ENCODE results near the gene SLC9A5. TPM values are rescaled to one million over a fixed set of nuclear protein-coding genes. Genes with fewer than 3 reads are reported as not detected.

The SLC9A5 gene
- total and polyA plus RNA-seq, 4 donors = 0.05 to 0.25 (median 0.09) TPM; not detected in 1

- H3K9ac ChIP-seq (ENCODE audit: low read depth in 1 of 2, low read length in 2 of 2) = no peak overlapping the region
- H3K4me3 ChIP-seq (ENCODE audit: low read depth in 1 of 3, low read length in 3 of 3) = no peak overlapping the region
- no peaks in the 10 kb centered on the region for H3K36me3 ChIP-seq (ENCODE audit: control insufficient read depth in 4 of 4, insufficient read depth in 3 of 4, low read depth in 1 of 4, low read length in 3 of 4)
- H3K27ac ChIP-seq (ENCODE audit: low read depth in 1 of 2, low read length in 2 of 2) = no peak overlapping the region
- TF ChIP-seq RAD21 (IDR thresholded peaks at IDR 0.05) (no peak), YY1 (IDR thresholded peaks at IDR 0.05) (no peak), HNF4G (IDR thresholded peaks at IDR 0.05) (no peak), FOXA2 (IDR thresholded peaks at IDR 0.05) (no peak)
- H3K9me3 ChIP-seq (ENCODE audit: control insufficient read depth in 4 of 4, low read length in 3 of 4) = no peaks in the 10 kb centered on the region
- no peaks in the 10 kb centered on the region for H3K4me1 ChIP-seq (ENCODE audit: control insufficient read depth in 4 of 4, insufficient read depth in 4 of 4, low read length in 3 of 4)
- DNase-seq (ENCODE audit: low spot score) = no peak
- H3K27me3 ChIP-seq (ENCODE audit: control insufficient read depth in 4 of 4, insufficient read depth in 4 of 4, low read length in 3 of 4) = no peaks in the 10 kb centered on the region
Observed at GRCh38 chr16:67312719-67313118, 63.9 kb downstream of the SLC9A5 start.

GRCh38 chr16:67317853-67318252 is 69.1 kb downstream of the SLC9A5 start:
- Histone ChIP-seq H3K9me3 (ENCODE audit: control insufficient read depth in 4 of 4, low read length in 3 of 4) (no peaks in the 10 kb centered on the region), H3K27ac (ENCODE audit: low read depth in 1 of 2, low read length in 2 of 2) (no peak overlapping the region), H3K4me1 (ENCODE audit: control insufficient read depth in 4 of 4, insufficient read depth in 4 of 4, low read length in 3 of 4) (no peaks in the 10 kb centered on the region), H3K4me3 (ENCODE audit: low read depth in 1 of 3, low read length in 3 of 3) (no peak overlapping the region), H3K36me3 (ENCODE audit: control insufficient read depth in 4 of 4, insufficient read depth in 3 of 4, low read depth in 1 of 4, low read length in 3 of 4) (no peaks in the 10 kb centered on the region), H3K27me3 (ENCODE audit: control insufficient read depth in 4 of 4, insufficient read depth in 4 of 4, low read length in 3 of 4) (no peaks in the 10 kb centered on the region), H3K9ac (ENCODE audit: low read depth in 1 of 2, low read length in 2 of 2) (no peak overlapping the region)
- no peak for DNase-seq (ENCODE audit: low spot score)
- TF ChIP-seq CTCF (IDR thresholded peaks at IDR 0.05; ENCODE audit: low read depth, low read length, missing input control) (no peak), FOXA1 (IDR thresholded peaks at IDR 0.05) (no peak), ATF3 (IDR thresholded peaks at IDR 0.05) (no peak), HNF4A (conservative IDR thresholded peaks at IDR 0.05) (no peak), SP1 (IDR thresholded peaks at IDR 0.05) (no peak)

Small RNA genes lying within 50 kb of the gene (small RNA-seq; reads per million reads assigned to genes)
- gene MIR328 = 2.3 reads per million, percentile 88 among the genes with 10 or more reads in this experiment

Other genes starting within 250 kb of the SLC9A5 start
- gene CBFB, start 219.8 kb upstream of the SLC9A5 start, total RNA-seq = 10 to 100 TPM; 14.4 to 19.3 TPM
- gene CBFB, start 219.8 kb upstream of the SLC9A5 start, polyA plus RNA-seq = 1 to 10 TPM; 6.8 to 8.0 TPM
- gene PHAF1, start 139.0 kb upstream of the SLC9A5 start, total RNA-seq = 10 to 100 TPM; 29.1 to 42.4 TPM
- 10 to 100 TPM; 26.6 to 27.7 TPM for gene PHAF1, start 139.0 kb upstream of the SLC9A5 start, polyA plus RNA-seq
- gene B3GNT9, start 98.0 kb upstream of the SLC9A5 start, total RNA-seq = 1 to 10 TPM; 1.2 to 2.3 TPM
- gene B3GNT9, start 98.0 kb upstream of the SLC9A5 start, polyA plus RNA-seq = 1 to 10 TPM in 1 of 2 donors, under 1 TPM in 1; 0.43 to 1.6 TPM
- gene TRADD, start 89.1 kb upstream of the SLC9A5 start, total RNA-seq = 10 to 100 TPM in 1 of 2 donors, 1 to 10 TPM in 1; 5.7 to 10.5 TPM
- gene TRADD, start 89.1 kb upstream of the SLC9A5 start, polyA plus RNA-seq = 10 to 100 TPM in 1 of 2 donors, 1 to 10 TPM in 1; 9.7 to 10.8 TPM
- gene FBXL8, start 89.0 kb upstream of the SLC9A5 start, total RNA-seq = 1 to 10 TPM; 1.4 to 9.2 TPM
- 1 to 10 TPM; 6.1 to 6.2 TPM for gene FBXL8, start 89.0 kb upstream of the SLC9A5 start, polyA plus RNA-seq
- gene HSF4, start 84.2 kb upstream of the SLC9A5 start, total RNA-seq = 1 to 10 TPM in 1 of 2 donors, under 1 TPM in 1; 0.42 to 5.1 TPM
- 1 to 10 TPM; 3.8 to 4.9 TPM for gene HSF4, start 84.2 kb upstream of the SLC9A5 start, polyA plus RNA-seq
- 1 to 10 TPM; 3.0 to 9.9 TPM for gene NOL3, start 78.4 kb upstream of the SLC9A5 start, total RNA-seq
- 10 to 100 TPM; 11.4 to 18.0 TPM for gene NOL3, start 78.4 kb upstream of the SLC9A5 start, polyA plus RNA-seq
- 1 to 10 TPM; 2.7 to 4.8 TPM for gene MATCAP1, start 65.0 kb upstream of the SLC9A5 start, total RNA-seq
- 1 to 10 TPM; 1.5 to 3.8 TPM for gene MATCAP1, start 65.0 kb upstream of the SLC9A5 start, polyA plus RNA-seq
- gene EXOC3L1, start 58.8 kb upstream of the SLC9A5 start, total RNA-seq = 1 to 10 TPM; 2.2 to 3.3 TPM
- 1 to 10 TPM; 1.1 to 3.7 TPM for gene EXOC3L1, start 58.8 kb upstream of the SLC9A5 start, polyA plus RNA-seq
- gene E2F4, start 56.8 kb upstream of the SLC9A5 start, total RNA-seq = 100 to 1,000 TPM in 1 of 2 donors, 10 to 100 TPM in 1; 39.2 to 107 TPM
- 10 to 100 TPM; 18.1 to 20.7 TPM for gene E2F4, start 56.8 kb upstream of the SLC9A5 start, polyA plus RNA-seq
- gene ELMO3, start 49.8 kb upstream of the SLC9A5 start, total RNA-seq = 1 to 10 TPM; 3.8 TPM
- gene ELMO3, start 49.8 kb upstream of the SLC9A5 start, polyA plus RNA-seq = 1 to 10 TPM; 1.7 to 2.5 TPM
- gene TMEM208, start 21.8 kb upstream of the SLC9A5 start, total RNA-seq = 10 to 100 TPM; 22.3 to 42.2 TPM
- gene TMEM208, start 21.8 kb upstream of the SLC9A5 start, polyA plus RNA-seq = 100 to 1,000 TPM in 1 of 2 donors, 10 to 100 TPM in 1; 98.2 to 140 TPM
- gene FHOD1, start 1.5 kb upstream of the SLC9A5 start, total RNA-seq = 1 to 10 TPM; 5.4 to 6.4 TPM
- 1 to 10 TPM; 2.2 to 2.9 TPM for gene FHOD1, start 1.5 kb upstream of the SLC9A5 start, polyA plus RNA-seq
- 1 to 10 TPM; 1.1 to 2.6 TPM for gene PLEKHG4, start 30.6 kb downstream of the SLC9A5 start, total RNA-seq
- under 1 TPM; 0.21 to 0.28 TPM for gene PLEKHG4, start 30.6 kb downstream of the SLC9A5 start, polyA plus RNA-seq
- gene KCTD19, start 77.8 kb downstream of the SLC9A5 start, total RNA-seq = under 1 TPM in 1 of 2 donors, not detected in 1; 0.28 TPM
- gene KCTD19, start 77.8 kb downstream of the SLC9A5 start, polyA plus RNA-seq = not detected
- under 1 TPM in 1 of 2 donors, not detected in 1; 0.08 TPM for gene LRRC36, start 77.8 kb downstream of the SLC9A5 start, total RNA-seq
- gene LRRC36, start 77.8 kb downstream of the SLC9A5 start, polyA plus RNA-seq = not detected
- gene TPPP3, start 144.5 kb downstream of the SLC9A5 start, total RNA-seq = under 1 TPM; 0.28 to 0.84 TPM
- under 1 TPM; 0.35 to 0.75 TPM for gene TPPP3, start 144.5 kb downstream of the SLC9A5 start, polyA plus RNA-seq
- 1 to 10 TPM in 1 of 2 donors, under 1 TPM in 1; 0.33 to 1.6 TPM for gene ZDHHC1, start 167.5 kb downstream of the SLC9A5 start, total RNA-seq
- 1 to 10 TPM in 1 of 2 donors, under 1 TPM in 1; 0.53 to 1.6 TPM for gene ZDHHC1, start 167.5 kb downstream of the SLC9A5 start, polyA plus RNA-seq
- 1 to 10 TPM in 1 of 2 donors, under 1 TPM in 1; 0.51 to 6.7 TPM for gene HSD11B2, start 182.1 kb downstream of the SLC9A5 start, total RNA-seq
- gene HSD11B2, start 182.1 kb downstream of the SLC9A5 start, polyA plus RNA-seq = 1 to 10 TPM; 1.8 to 2.7 TPM
- 10 to 100 TPM; 73.2 to 80.2 TPM for gene ATP6V0D1, start 232.2 kb downstream of the SLC9A5 start, total RNA-seq
- 10 to 100 TPM; 47.6 to 59.9 TPM for gene ATP6V0D1, start 232.2 kb downstream of the SLC9A5 start, polyA plus RNA-seq
- gene AGRP, start 234.6 kb downstream of the SLC9A5 start, total RNA-seq = not detected
- under 1 TPM; 0.18 to 0.50 TPM for gene AGRP, start 234.6 kb downstream of the SLC9A5 start, polyA plus RNA-seq